Activated B cell treated with CpG ODN at 0.5 μM for 24 hours (primary cell): ENCODE data around the gene C1QL3. TPM values are rescaled to one million over a fixed set of nuclear protein-coding genes. Genes with fewer than 3 reads are reported as not detected.

ENCODE experiments used
- ATAC-seq: fragments of 200-7000 bp; cut with Tn5 transposase; one replicate; pipeline ENCODE4 v1.10.0; 2021; ENCODE audit warnings: low read depth, mild to moderate bottlenecking, moderate library complexity
- CTCF ChIA-PET: fragments of 350-600 bp; sonication (Branson Sonifier 250); formaldehyde crosslinking; loops from one replicate; lab custom pipeline; 2021; ENCODE audit warnings: antibody characterized with exemption; lab: Charles Lee
- POLR2A ChIA-PET: fragments of 350-600 bp; sonication (Branson Sonifier 250); formaldehyde crosslinking; loops from one replicate; lab custom pipeline; 2021; ENCODE audit warnings: antibody characterized with exemption; lab: Charles Lee
- DNase-seq: peaks from one replicate; pipeline ENCODE4 v3.0.0; 2022
- H3K27ac Mint-ChIP-seq: one replicate; pipeline ENCODE4 v1.8.0; 2020; ENCODE audit warnings: mixed read lengths
- H3K27me3 Mint-ChIP-seq: one replicate; pipeline ENCODE4 v1.8.0; 2021; ENCODE audit warnings: mixed read lengths
- H3K36me3 Mint-ChIP-seq: one replicate; pipeline ENCODE4 v1.8.0; 2021; ENCODE audit warnings: low read depth, mixed read lengths
- H3K4me1 Mint-ChIP-seq: one replicate; pipeline ENCODE4 v1.8.0; 2021; ENCODE audit warnings: mixed read lengths
- H3K4me3 Mint-ChIP-seq: one replicate; pipeline ENCODE4 v1.8.0; 2020; ENCODE audit warnings: mild to moderate bottlenecking, mixed read lengths
- H3K9me3 Mint-ChIP-seq: one replicate; pipeline ENCODE4 v1.8.0; 2020; ENCODE audit warnings: mixed read lengths
- CTCF ChIP-seq: fragments of 200-600 bp; IDR thresholded peaks from one replicate; pipeline ENCODE4 v1.8.0; 2022; ENCODE audit warnings: antibody characterized with exemption, mild to moderate bottlenecking
- intact Hi-C: fragments of 100-400 bp; cut with micrococcal nuclease; formaldehyde crosslinking; loops from one replicate; pipeline ENCODE4 v1.15.1; 2024
- total RNA-seq: library from RNA; stranded (reverse); gene quantifications from 2 replicates; pipeline ENCODE4 v1.2.3, GENCODE V29; 2022

The C1QL3 gene
- total RNA-seq, 1 donor from 2014 or later: not detected

- DNase-seq: no peak
- POLR2A ChIA-PET: no interaction called here
- H3K27me3 Mint-ChIP-seq: peaks cover 5% of the 10 kb centered on the region
- no peak overlapping the region for H3K27ac Mint-ChIP-seq
- CTCF ChIA-PET: no interaction called here
- H3K36me3 Mint-ChIP-seq: no peaks in the 10 kb centered on the region
- no peak overlapping the region for H3K4me3 Mint-ChIP-seq
- intact Hi-C loops: no loop called here
- TF ChIP-seq CTCF: no peak
- no peaks in the 10 kb centered on the region for H3K4me1 Mint-ChIP-seq
- no peaks in the 10 kb centered on the region for H3K9me3 Mint-ChIP-seq
- no peak for ATAC-seq
Measured at GRCh38 chr10:16536155-16536554, 14.5 kb upstream of the C1QL3 start.

GRCh38 chr10:16529853-16530252 lies 8.2 kb upstream of the C1QL3 start:
- ChIA-PET POLR2A (no interaction called here), CTCF (no interaction called here)
- H3K27me3 Mint-ChIP-seq: peaks cover 3% of the 10 kb centered on the region

GRCh38 chr10:16527452-16527851 lies 5.8 kb upstream of the C1QL3 start:
- Mint-ChIP-seq H3K27me3 (peaks cover 9% of the 10 kb centered on the region), H3K4me1 (no peaks in the 10 kb centered on the region), H3K4me3 (no peak overlapping the region), H3K9me3 (no peaks in the 10 kb centered on the region), H3K36me3 (no peaks in the 10 kb centered on the region), H3K27ac (no peak overlapping the region)
- TF ChIP-seq CTCF: no peak
- DNase-seq: no peak
- intact Hi-C loops: no loop called here
- POLR2A ChIA-PET: no interaction called here
- ATAC-seq: no peak
- CTCF ChIA-PET: no interaction called here

More at GRCh38 chr10:16529853-16530252, 8.2 kb upstream of the C1QL3 start:
- ATAC-seq (no peak), DNase-seq (no peak)
- no peak overlapping the region for H3K4me3 Mint-ChIP-seq
- H3K36me3 Mint-ChIP-seq: no peaks in the 10 kb centered on the region
- no peaks in the 10 kb centered on the region for H3K4me1 Mint-ChIP-seq
- intact Hi-C loops: no loop called here
- H3K9me3 Mint-ChIP-seq: no peaks in the 10 kb centered on the region
- no peak for TF ChIP-seq CTCF
- no peak overlapping the region for H3K27ac Mint-ChIP-seq

- DNase-seq (peak; percentile 17), ATAC-seq (peak; percentile 14)
- TF ChIP-seq CTCF: no peak
- ChIA-PET CTCF (no interaction called here), POLR2A (no interaction called here)
- intact Hi-C loops: no loop called here
- H3K27ac Mint-ChIP-seq: no peak overlapping the region
- no peaks in the 10 kb centered on the region for H3K36me3 Mint-ChIP-seq
- H3K27me3 Mint-ChIP-seq: peaks cover 32% of the 10 kb centered on the region
- peak overlapping the region; percentile 44 for H3K4me3 Mint-ChIP-seq
- H3K4me1 Mint-ChIP-seq: peaks cover 14% of the 10 kb centered on the region
- H3K9me3 Mint-ChIP-seq: no peaks in the 10 kb centered on the region
Measured at GRCh38 chr10:16520900-16521299, 779 bp downstream of the C1QL3 start.

GRCh38 chr10:16519908-16520861 lies 1.5 kb downstream of the C1QL3 start:
- no peaks in the 10 kb centered on the region for H3K36me3 Mint-ChIP-seq

More at GRCh38 chr10:16519908-16520861, 1.5 kb downstream of the C1QL3 start:
- intact Hi-C loops: no loop called here
- Mint-ChIP-seq H3K4me3 (peak overlapping the region; percentile 78), H3K9me3 (no peaks in the 10 kb centered on the region), H3K27me3 (peaks cover 29% of the 10 kb centered on the region), H3K27ac (no peak overlapping the region), H3K4me1 (peaks cover 14% of the 10 kb centered on the region)
- no peak for DNase-seq
- ChIA-PET CTCF (no interaction called here), POLR2A (no interaction called here)
- no peak for ATAC-seq
- no peak for TF ChIP-seq CTCF
